Skeletal muscle satellite cell (primary cell): ENCODE results near the gene KCNH3.

Experiments
- H3K27me3 ChIP-seq: 2 replicates; pipeline ENCODE4 v1.7.0; 2013; ENCODE audit warnings: low read length; ENCODE audit not compliant: control insufficient read depth, insufficient read depth
- H3K36me3 ChIP-seq: 2 replicates; pipeline ENCODE4 v1.7.0; 2013; ENCODE audit warnings: mild to moderate bottlenecking, control low read depth, low read length; ENCODE audit not compliant: insufficient read depth
- H3K4me1 ChIP-seq: 2 replicates; pipeline ENCODE4 v1.7.0; 2013; ENCODE audit warnings: low read length; ENCODE audit not compliant: control insufficient read depth, insufficient read depth
- H3K4me2 ChIP-seq: 2 replicates; pipeline ENCODE4 v1.7.0; 2013; ENCODE audit warnings: mild to moderate bottlenecking, low read length
- H3K4me3 ChIP-seq: 2 replicates; pipeline ENCODE4 v1.7.0; 2013; ENCODE audit warnings: low read length
- H3K9ac ChIP-seq: 2 replicates; pipeline ENCODE4 v1.7.0; 2013; ENCODE audit warnings: mild to moderate bottlenecking, low read depth, low read length, moderate library complexity
- H3K9me3 ChIP-seq: replicated peaks from 2 replicates; pipeline ENCODE4 v1.7.0; 2013; ENCODE audit warnings: mild to moderate bottlenecking, control low read depth, low read length

Gene KCNH3

GRCh38 chr12:49567302-49567610 is 28.4 kb downstream of the KCNH3 start:
- peaks cover 12% of the 10 kb centered on the region for H3K4me1 ChIP-seq
- no peaks in the 10 kb centered on the region for H3K9me3 ChIP-seq
- H3K4me3 ChIP-seq = peak overlapping the region; percentile 89
- H3K9ac ChIP-seq = peak overlapping the region; percentile 96
- peak overlapping the region; percentile 89 for H3K4me2 ChIP-seq
- no peaks in the 10 kb centered on the region for H3K27me3 ChIP-seq
- H3K36me3 ChIP-seq = peaks cover 18% of the 10 kb centered on the region

GRCh38 chr12:49567611-49568441 is 29.0 kb downstream of the KCNH3 start, which contains the start of gene MCRS1:
Gene MCRS1, minus strand, starts transcription at chr12:49568142. Its CDS starts 1,411 bp downstream, at chr12:49566731.
- H3K27me3 ChIP-seq = no peaks in the 10 kb centered on the region
- peaks cover 12% of the 10 kb centered on the region for H3K4me1 ChIP-seq
- H3K4me3 ChIP-seq = peak within 1 kb of the TSS; percentile 89
- no peaks in the 10 kb centered on the region for H3K9me3 ChIP-seq
- peak within 1 kb of the TSS; percentile 89 for H3K4me2 ChIP-seq
- H3K9ac ChIP-seq = peak within 1 kb of the TSS; percentile 96
- peaks cover 13% of the 10 kb centered on the region for H3K36me3 ChIP-seq

GRCh38 chr12:49568442-49569162 is 29.8 kb downstream of the KCNH3 start:
- Histone ChIP-seq H3K27me3 (no peaks in the 10 kb centered on the region), H3K4me3 (peak overlapping the region; percentile 89), H3K4me1 (peaks cover 12% of the 10 kb centered on the region), H3K36me3 (peaks cover 5% of the 10 kb centered on the region), H3K9ac (peak overlapping the region; percentile 96), H3K9me3 (no peaks in the 10 kb centered on the region), H3K4me2 (peak overlapping the region; percentile 89)

GRCh38 chr12:49577589-49578315 is 38.9 kb downstream of the KCNH3 start:
- Histone ChIP-seq H3K4me3 (no peak overlapping the region), H3K36me3 (no peaks in the 10 kb centered on the region), H3K27me3 (no peaks in the 10 kb centered on the region), H3K9ac (no peak overlapping the region), H3K9me3 (no peaks in the 10 kb centered on the region), H3K4me1 (peaks cover 5% of the 10 kb centered on the region), H3K4me2 (no peak overlapping the region)

GRCh38 chr12:49578471-49579112 is 39.8 kb downstream of the KCNH3 start:
- Histone ChIP-seq H3K27me3 (no peaks in the 10 kb centered on the region), H3K4me2 (no peak overlapping the region), H3K36me3 (no peaks in the 10 kb centered on the region), H3K4me3 (no peak overlapping the region), H3K9ac (no peak overlapping the region), H3K9me3 (no peaks in the 10 kb centered on the region), H3K4me1 (peaks cover 12% of the 10 kb centered on the region)

GRCh38 chr12:49580572-49581535 is 42.0 kb downstream of the KCNH3 start:
- Histone ChIP-seq H3K9ac (no peak overlapping the region), H3K4me1 (peaks cover 14% of the 10 kb centered on the region), H3K36me3 (no peaks in the 10 kb centered on the region), H3K4me2 (no peak overlapping the region), H3K9me3 (no peaks in the 10 kb centered on the region), H3K27me3 (no peaks in the 10 kb centered on the region), H3K4me3 (no peak overlapping the region)

GRCh38 chr12:49582201-49582600 is 43.4 kb downstream of the KCNH3 start:
- H3K36me3 ChIP-seq = no peaks in the 10 kb centered on the region

GRCh38 chr12:49582850-49583249 is 44.0 kb downstream of the KCNH3 start:
- Histone ChIP-seq H3K4me3 (no peak overlapping the region), H3K36me3 (no peaks in the 10 kb centered on the region), H3K9me3 (no peaks in the 10 kb centered on the region), H3K9ac (no peak overlapping the region), H3K4me2 (no peak overlapping the region), H3K27me3 (no peaks in the 10 kb centered on the region), H3K4me1 (peaks cover 14% of the 10 kb centered on the region)

More at GRCh38 chr12:49582201-49582600, 43.4 kb downstream of the KCNH3 start:
- H3K4me1 ChIP-seq = peaks cover 14% of the 10 kb centered on the region
- no peak overlapping the region for H3K4me3 ChIP-seq
- no peaks in the 10 kb centered on the region for H3K9me3 ChIP-seq
- H3K4me2 ChIP-seq = no peak overlapping the region
- H3K27me3 ChIP-seq = no peaks in the 10 kb centered on the region
- no peak overlapping the region for H3K9ac ChIP-seq

- no peaks in the 10 kb centered on the region for H3K27me3 ChIP-seq
- no peak overlapping the region for H3K9ac ChIP-seq
- no peaks in the 10 kb centered on the region for H3K36me3 ChIP-seq
- H3K4me2 ChIP-seq = no peak overlapping the region
- H3K4me3 ChIP-seq = no peak overlapping the region
- H3K4me1 ChIP-seq = peaks cover 14% of the 10 kb centered on the region
- H3K9me3 ChIP-seq = no peaks in the 10 kb centered on the region
These were observed 44.7 kb downstream of the KCNH3 start for GRCh38 chr12:49583366-49584094.

- Histone ChIP-seq H3K4me1 (peaks cover 14% of the 10 kb centered on the region), H3K9ac (no peak overlapping the region), H3K27me3 (no peaks in the 10 kb centered on the region)
These were observed 45.8 kb downstream of the KCNH3 start for GRCh38 chr12:49584591-49584990.

More at GRCh38 chr12:49584591-49584990, 45.8 kb downstream of the KCNH3 start:
- H3K4me3 ChIP-seq = no peak overlapping the region
- H3K9me3 ChIP-seq = no peaks in the 10 kb centered on the region
- no peaks in the 10 kb centered on the region for H3K36me3 ChIP-seq
- H3K4me2 ChIP-seq = no peak overlapping the region
